ENCODE results near the gene FGR.

FGR gene

GRCh38 chr1:27564710-27565649 lies 70.0 kb downstream of the FGR start:
- DNase-seq = no peak

- no peak for DNase-seq
These were observed 71.2 kb downstream of the FGR start for GRCh38 chr1:27563591-27564471.

GRCh38 chr1:27563341-27563590 lies 71.7 kb downstream of the FGR start:
- DNase-seq = no peak

GRCh38 chr1:27562534-27563340 lies 72.2 kb downstream of the FGR start:
- DNase-seq = no peak

All from NCI-H1930 (cell line).